GM12801 (cell line): ENCODE measurements around the gene PGR.

ENCODE experiments used
- CTCF ChIP-seq: IDR thresholded peaks from one replicate; pipeline ENCODE4 v1.5.1; 2011; ENCODE audit warnings: control low read depth; ENCODE audit not compliant: insufficient read length; ENCODE audit errors: extremely low read depth

The PGR gene

GRCh38 chr11:101028644-101029043, 101.0 kb downstream of the PGR start:
- no peak for TF ChIP-seq CTCF

- TF ChIP-seq CTCF: no peak
Measured at GRCh38 chr11:101022256-101022655, 107.4 kb downstream of the PGR start.

DNA sequence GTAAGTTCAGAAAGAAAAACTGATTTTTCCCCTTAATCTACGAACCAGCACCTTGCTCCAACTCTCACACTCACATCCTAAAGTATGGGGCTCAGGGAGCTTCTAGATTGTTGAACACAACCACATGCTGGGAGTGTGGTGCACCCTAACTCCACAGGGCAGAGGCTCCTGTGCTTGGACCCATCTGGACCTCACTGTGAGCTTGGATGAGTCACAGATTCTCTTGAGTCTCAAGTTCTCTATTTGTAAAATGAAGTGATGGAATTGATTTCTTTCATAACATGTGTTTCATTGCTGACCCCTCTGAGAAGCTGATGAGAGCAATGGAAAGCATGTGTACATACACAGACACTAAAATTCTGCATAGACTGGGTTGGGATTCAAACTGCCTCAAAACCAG, 109.7 kb downstream of the PGR start:
- TF ChIP-seq CTCF: no peak

GRCh38 chr11:101014600-101015285, 114.9 kb downstream of the PGR start:
- TF ChIP-seq CTCF: no peak

GRCh38 chr11:101011881-101012280, 117.7 kb downstream of the PGR start:
- no peak for TF ChIP-seq CTCF

GRCh38 chr11:101010899-101011298, 118.7 kb downstream of the PGR start:
- TF ChIP-seq CTCF: no peak

DNA sequence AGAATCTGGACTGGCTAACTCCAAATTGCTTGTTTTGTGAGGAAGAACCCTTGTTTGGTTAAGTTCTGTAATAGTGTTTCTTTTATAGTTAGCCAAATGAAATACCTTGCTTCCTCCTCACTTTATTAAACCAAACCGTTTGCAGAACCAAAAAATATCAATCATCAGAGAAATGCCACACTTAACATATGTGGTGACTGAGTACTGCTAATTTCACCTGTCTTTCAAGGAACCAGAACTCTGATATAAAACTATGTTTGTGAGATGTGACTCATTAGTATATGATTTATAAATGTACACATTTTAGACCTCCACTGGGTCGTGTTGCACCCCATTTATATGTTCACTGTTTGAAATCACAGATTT, 119.9 kb downstream of the PGR start:
- TF ChIP-seq CTCF: no peak
